HepG2 (cell line): Measurements from ENCODE around the gene DAAM1. TPM values are rescaled to one million over a fixed set of nuclear protein-coding genes. Genes with fewer than 3 reads are reported as not detected.

ENCODE experiments used
- ATAC-seq: fragments of 200-7000 bp; cut with Tn5 transposase; 3 replicates; pipeline ENCODE4 v1.9.1; 2020; ENCODE audit warnings: mild to moderate bottlenecking, moderate library complexity
- BruUV-seq: library from RNA; stranded (reverse); fragments of 400-500 nt; replicated peaks from 2 replicates; lab custom pipeline; 2021; lab: Mats Ljungman, UMichigan
- CTCF ChIA-PET: fragments of 300-600 bp; formaldehyde crosslinking; extraction: SDS; loops from one replicate; lab custom pipeline; 2021; ENCODE audit warnings: low total read pairs, inconsistent platforms, low intra/inter-chr PET ratio; lab: Yijun Ruan, JAX
- POLR2A ChIA-PET: fragments of 350-600 bp; sonication (Branson Sonifier 250); formaldehyde crosslinking; loops from one replicate; lab custom pipeline; 2020; ENCODE audit warnings: antibody characterized with exemption, inconsistent platforms; lab: Yijun Ruan, JAX
- DNase-seq: peaks from one replicate; pipeline ENCODE4 v3.0.0-alpha.2; 2015; ENCODE audit warnings: low spot score
- FAIRE-seq: peaks from 3 replicates; lab custom pipeline; 2011; peaks lifted over from hg19 to GRCh38; lab: Jason Lieb, UNC
- H2AFZ ChIP-seq: one replicate; pipeline ENCODE4 v1.6.1; 2011; ENCODE audit warnings: low read length, inconsistent platforms
- H3K27ac ChIP-seq: fragments of 300-600 bp; 3 replicates; pipeline ENCODE4 v1.8.0; 2011; ENCODE audit warnings: mixed run types, mild to moderate bottlenecking, mixed read lengths, low read length, inconsistent platforms; ENCODE audit not compliant: insufficient read depth; ENCODE audit errors: extremely low read length
- H3K27me3 ChIP-seq, 2 experiments: fragments of 200-600 bp in 1 of 2; 2 replicates in 1 of 2; 3 replicates in 1 of 2; pipeline versions ENCODE4 v1.6.0 to v1.8.0; 2011; ENCODE audit warnings: low read length in 2 of 2, mild to moderate bottlenecking in 2 of 2, moderate library complexity in 2 of 2, inconsistent platforms in 1 of 2; ENCODE audit not compliant: insufficient read depth in 2 of 2, control insufficient read depth in 1 of 2
- H3K36me3 ChIP-seq, 2 experiments: fragments of 200-600 bp in 1 of 2; replicated peaks in 1 of 2; 2 replicates in 1 of 2; 3 replicates in 1 of 2; pipeline versions ENCODE4 v1.5.1 to v1.8.0; 2011; ENCODE audit warnings: low read length in 2 of 2, inconsistent platforms in 1 of 2; ENCODE audit not compliant: insufficient read depth in 2 of 2, control insufficient read depth in 1 of 2
- H3K4me1 ChIP-seq: 2 replicates; pipeline ENCODE4 v1.5.1; 2012; ENCODE audit warnings: low read length, inconsistent platforms; ENCODE audit not compliant: insufficient read depth
- H3K4me2 ChIP-seq: 2 replicates; pipeline ENCODE4 v1.6.0; 2011; ENCODE audit warnings: low read depth, low read length, inconsistent platforms
- H3K4me3 ChIP-seq, 3 experiments: fragments of 200-600 bp in 1 of 3; sonication (generic), shearing (Covaris generic) in 1 of 3; replicated peaks in 1 of 3; 2 replicates each; pipeline ENCODE4 v1.5.1; 2011 to 2016; ENCODE audit warnings: low read length in 3 of 3, inconsistent platforms in 2 of 3, low read depth in 2 of 3, mild to moderate bottlenecking in 2 of 3, control low read depth in 1 of 3, mixed read lengths in 1 of 3; ENCODE audit not compliant: insufficient read depth in 1 of 3
- H3K79me2 ChIP-seq: one replicate; pipeline ENCODE4 v1.6.1; 2011; ENCODE audit warnings: low read length, inconsistent platforms; ENCODE audit not compliant: insufficient read depth
- H3K9ac ChIP-seq: 2 replicates; pipeline ENCODE4 v1.6.0; 2011; ENCODE audit warnings: mild to moderate bottlenecking, low read depth, low read length, inconsistent platforms; ENCODE audit not compliant: insufficient read depth
- H3K9me3 ChIP-seq: 2 replicates; pipeline ENCODE4 v1.5.1; 2012; ENCODE audit warnings: mild to moderate bottlenecking, low read length
- H4K20me1 ChIP-seq: 2 replicates; pipeline ENCODE4 v1.6.0; 2011; ENCODE audit warnings: inconsistent platforms, mild to moderate bottlenecking, low read length, moderate library complexity; ENCODE audit not compliant: insufficient read depth
- ATF7 ChIP-seq, 2 experiments: fragments of 450-650 bp in 1 of 2; sonication (generic) in 1 of 2; formaldehyde crosslinking in 1 of 2; IDR thresholded peaks; 2 replicates each; pipeline versions ENCODE4 v1.4.0 to v1.6.1; 2016 to 2020; ENCODE audit warnings: antibody characterized with exemption in 1 of 2, mild to moderate bottlenecking in 1 of 2, missing genetic modification reagents in 1 of 2
- KLF13 ChIP-seq: sonication (generic); formaldehyde crosslinking; IDR thresholded peaks from 2 replicates; pipeline ENCODE4 v1.4.0; 2020; ENCODE audit warnings: mild to moderate bottlenecking, missing genetic modification reagents
- ZNF124 ChIP-seq: sonication (generic); formaldehyde crosslinking; IDR thresholded peaks from 2 replicates; pipeline ENCODE4 v1.4.0; 2020; ENCODE audit warnings: missing genetic modification reagents
- ZNF34 ChIP-seq: sonication (generic); formaldehyde crosslinking; IDR thresholded peaks from 2 replicates; pipeline ENCODE4 v1.4.0; 2020; ENCODE audit warnings: mild to moderate bottlenecking, missing genetic modification reagents, borderline replicate concordance
- ZNF652 ChIP-seq: IDR thresholded peaks from 2 replicates; pipeline ENCODE4 v1.6.1; 2016; ENCODE audit warnings: low read depth, borderline replicate concordance
- WGBS: methylation state at CpG from one replicate; pipeline ENCODE4 v1.1.6; 2017; ENCODE audit warnings: low lambda C conversion rate; 5-methylcytosine and 5-hydroxymethylcytosine counted together
- in situ Hi-C: cut with HindIII; loops from 2 replicates; pipeline ENCODE4 v1.10.0; 2017; ENCODE audit warnings: low pct_unique_long_range_greater_than_20kb; ENCODE audit not compliant: extremely low pct_ligation_motif_present
- intact Hi-C: fragments of 100-400 bp; cut with micrococcal nuclease; formaldehyde crosslinking; loops from one replicate; pipeline ENCODE4 v1.10.0; 2022; ENCODE audit not compliant: unreplicated experiment
- polyA plus RNA-seq, 8 experiments: library from polyadenylated mRNA; depleted of rRNA in 3 of 8; stranded (reverse) in 7 of 8; unstranded in 1 of 8; fragments of >200 nt; fragmentation: Illumina TruSeq in 4 of 8; extraction: Trizol in 4 of 8; gene quantifications; 2 replicates each; pipeline versions ENCODE4 v1.2.1 to v1.2.3, GENCODE V29; 2011 to 2016; ENCODE audit warnings: low read depth in 4 of 8, missing spikeins in 1 of 8, mixed read lengths in 1 of 8; ENCODE audit not compliant: insufficient read depth in 1 of 8
- total RNA-seq, 5 experiments: library from RNA; depleted of rRNA; stranded (reverse); fragments of >200 nt; fragmentation: Illumina TruSeq; extraction: Trizol; gene quantifications; 2 replicates each; pipeline ENCODE4 v1.2.3, GENCODE V29; 2016; ENCODE audit warnings: low read depth in 1 of 5
- TF ChIP-seq, protein P1 (sequence below): sonication (generic); formaldehyde crosslinking; IDR thresholded peaks from 2 replicates; pipeline ENCODE4 v1.4.0; 2020; ENCODE audit warnings: missing genetic modification reagents
- TF ChIP-seq, protein P2 (sequence below): sonication (generic); formaldehyde crosslinking; IDR thresholded peaks from 2 replicates; pipeline ENCODE4 v1.4.0; 2020; ENCODE audit warnings: missing genetic modification reagents

DAAM1 gene
- total and polyA plus RNA-seq, 2 of the 13 experiments (the other 11 are each of a cell fraction or from before 2014, with no cell fraction given) = 10.9 to 24.5 TPM

DNA sequence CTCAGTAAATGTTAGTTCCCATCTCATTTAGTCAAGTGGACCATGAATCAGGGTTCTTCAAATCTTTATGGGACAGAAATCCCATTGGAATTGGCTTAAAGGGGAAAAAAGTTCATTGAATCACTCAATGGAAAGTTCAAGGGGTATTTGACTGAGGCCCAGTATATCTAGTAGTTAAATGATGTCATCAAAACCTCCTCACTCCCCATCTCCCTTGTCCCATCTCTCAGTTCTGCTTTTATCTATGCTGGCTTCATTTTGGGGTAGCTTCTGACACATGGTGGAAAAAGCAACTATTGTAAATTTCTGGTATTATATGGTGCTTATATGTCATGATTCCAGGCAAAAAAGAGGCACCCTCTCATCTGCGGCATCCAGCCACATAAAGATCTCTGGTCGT is 51.9 kb downstream of the DAAM1 start:
- FAIRE-seq (no peak), DNase-seq (no peak), ATAC-seq (no peak)
- Histone ChIP-seq H3K4me2 (no peak overlapping the region), H3K79me2 (peaks cover 36% of the 10 kb centered on the region), H3K9me3 (no peaks in the 10 kb centered on the region), H3K36me3 (no peaks in the 10 kb centered on the region), H3K27me3 (no peaks in the 10 kb centered on the region), H3K4me1 (peaks cover 28% of the 10 kb centered on the region), H3K27ac (no peak overlapping the region), H2AFZ (no peak overlapping the region), H3K9ac (no peak overlapping the region), H4K20me1 (peaks cover 3% of the 10 kb centered on the region; the same call in 1 of the 2 replicates), H3K4me3 (no peak overlapping the region)
- TF ChIP-seq ATF7 (IDR thresholded peaks at IDR 0.05) (peak; percentile 66; the same call in 1 of the 2 replicates), ATF7 (CRISPR knock-in tag; IDR thresholded peaks at IDR 0.05) (no peak), ZNF124 (no peak)
- TF ChIP-seq, protein P1, sequence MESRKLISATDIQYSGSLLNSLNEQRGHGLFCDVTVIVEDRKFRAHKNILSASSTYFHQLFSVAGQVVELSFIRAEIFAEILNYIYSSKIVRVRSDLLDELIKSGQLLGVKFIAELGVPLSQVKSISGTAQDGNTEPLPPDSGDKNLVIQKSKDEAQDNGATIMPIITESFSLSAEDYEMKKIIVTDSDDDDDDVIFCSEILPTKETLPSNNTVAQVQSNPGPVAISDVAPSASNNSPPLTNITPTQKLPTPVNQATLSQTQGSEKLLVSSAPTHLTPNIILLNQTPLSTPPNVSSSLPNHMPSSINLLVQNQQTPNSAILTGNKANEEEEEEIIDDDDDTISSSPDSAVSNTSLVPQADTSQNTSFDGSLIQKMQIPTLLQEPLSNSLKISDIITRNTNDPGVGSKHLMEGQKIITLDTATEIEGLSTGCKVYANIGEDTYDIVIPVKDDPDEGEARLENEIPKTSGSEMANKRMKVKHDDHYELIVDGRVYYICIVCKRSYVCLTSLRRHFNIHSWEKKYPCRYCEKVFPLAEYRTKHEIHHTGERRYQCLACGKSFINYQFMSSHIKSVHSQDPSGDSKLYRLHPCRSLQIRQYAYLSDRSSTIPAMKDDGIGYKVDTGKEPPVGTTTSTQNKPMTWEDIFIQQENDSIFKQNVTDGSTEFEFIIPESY (CRISPR knock-in tag) = no peak
- BruUV-seq = no TSS peak
- POLR2A ChIA-PET = no interaction called here
- CTCF ChIA-PET = no interaction called here
- intact Hi-C loops = no loop called here
- in situ Hi-C loops = no loop called here
- 100% methylated on average over 2 of the region's 2 CpGs for WGBS

DNA sequence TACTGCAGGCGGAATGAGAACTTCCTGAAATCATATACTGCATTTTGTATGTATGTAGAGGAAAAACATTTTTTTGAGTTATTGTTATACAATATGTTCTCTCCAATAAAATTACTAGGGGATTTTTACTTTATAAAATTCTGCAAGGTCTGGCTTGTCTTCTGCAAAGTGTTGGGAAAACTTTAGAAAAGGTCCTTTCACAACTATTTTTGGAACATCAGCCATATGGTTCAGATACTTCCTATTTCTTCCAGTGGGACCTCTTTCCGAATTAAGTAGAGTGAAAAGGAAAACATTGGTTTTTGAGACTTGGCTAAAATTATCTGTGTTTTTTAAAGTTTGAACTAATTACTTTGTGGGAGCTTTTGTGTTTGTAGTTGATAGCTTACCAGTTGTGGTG is 52.7 kb downstream of the DAAM1 start:
- no peak for FAIRE-seq
- Histone ChIP-seq H3K9me3 (no peaks in the 10 kb centered on the region), H3K27me3 (no peaks in the 10 kb centered on the region), H3K4me1 (peaks cover 28% of the 10 kb centered on the region), H3K4me2 (no peak overlapping the region), H2AFZ (no peak overlapping the region), H3K36me3 (no peaks in the 10 kb centered on the region), H3K79me2 (peaks cover 34% of the 10 kb centered on the region), H4K20me1 (peaks cover 3% of the 10 kb centered on the region; the same call in 1 of the 2 replicates), H3K9ac (no peak overlapping the region), H3K4me3 (no peak overlapping the region), H3K27ac (no peak overlapping the region)
- BruUV-seq = no TSS peak
- in situ Hi-C loops (no loop called here), intact Hi-C loops (no loop called here)
- TF ChIP-seq KLF13 = no peak
- TF ChIP-seq ZNF34 (CRISPR knock-in tag) = no peak
- no peak for TF ChIP-seq ZNF652 (CRISPR knock-in tag)
- TF ChIP-seq, protein P2, sequence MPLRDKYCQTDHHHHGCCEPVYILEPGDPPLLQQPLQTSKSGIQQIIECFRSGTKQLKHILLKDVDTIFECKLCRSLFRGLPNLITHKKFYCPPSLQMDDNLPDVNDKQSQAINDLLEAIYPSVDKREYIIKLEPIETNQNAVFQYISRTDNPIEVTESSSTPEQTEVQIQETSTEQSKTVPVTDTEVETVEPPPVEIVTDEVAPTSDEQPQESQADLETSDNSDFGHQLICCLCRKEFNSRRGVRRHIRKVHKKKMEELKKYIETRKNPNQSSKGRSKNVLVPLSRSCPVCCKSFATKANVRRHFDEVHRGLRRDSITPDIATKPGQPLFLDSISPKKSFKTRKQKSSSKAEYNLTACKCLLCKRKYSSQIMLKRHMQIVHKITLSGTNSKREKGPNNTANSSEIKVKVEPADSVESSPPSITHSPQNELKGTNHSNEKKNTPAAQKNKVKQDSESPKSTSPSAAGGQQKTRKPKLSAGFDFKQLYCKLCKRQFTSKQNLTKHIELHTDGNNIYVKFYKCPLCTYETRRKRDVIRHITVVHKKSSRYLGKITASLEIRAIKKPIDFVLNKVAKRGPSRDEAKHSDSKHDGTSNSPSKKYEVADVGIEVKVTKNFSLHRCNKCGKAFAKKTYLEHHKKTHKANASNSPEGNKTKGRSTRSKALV (CRISPR knock-in tag) = no peak
- 99% methylated on average over 2 of the region's 2 CpGs for WGBS
- DNase-seq = no peak
- no peak for ATAC-seq
- CTCF ChIA-PET = no interaction called here
- POLR2A ChIA-PET = no interaction called here
